Tibial nerve (tissue), 4 donors: Measurements from ENCODE around the gene OSER1. TPM values are rescaled to one million over a fixed set of nuclear protein-coding genes. Genes with fewer than 3 reads are reported as not detected.
A peak's percentile ranks its signal among the peaks of the same experiment; 100 is the strongest.
"Not testable (repeated sequence)": the region's sequence is repeated elsewhere in the genome, so short reads cannot be mapped to it uniquely, and the experiment has no call there.

ENCODE experiments used
- DNase-seq, 2 donors: peaks; one replicate each; pipeline ENCODE4 v3.0.0-alpha.2; 2019; ENCODE audit warnings: low spot score in 2 of 2
- H3K27ac ChIP-seq, 4 donors: fragments of 200-600 bp; sonication (generic) in 3 of 4; one replicate each; pipeline ENCODE4 v1.5.1; 2017 to 2019; ENCODE audit warnings: mild to moderate bottlenecking in 1 of 4
- H3K27me3 ChIP-seq, 2 donors: fragments of 200-600 bp; sonication (generic) in 1 of 2; one replicate each; pipeline versions ENCODE4 v1.5.1 to v1.6.0; 2017 to 2019
- H3K36me3 ChIP-seq, 3 donors: fragments of 200-600 bp; sonication (generic); one replicate each; pipeline ENCODE4 v1.5.1; 2018 to 2019
- H3K4me1 ChIP-seq, 4 donors: fragments of 200-600 bp; sonication (generic) in 3 of 4; one replicate each; pipeline ENCODE4 v1.5.1; 2017 to 2019
- H3K4me3 ChIP-seq, 4 donors: fragments of 200-600 bp; sonication (generic) in 3 of 4; one replicate each; pipeline ENCODE4 v1.5.1; 2017 to 2019; ENCODE audit warnings: mild to moderate bottlenecking in 1 of 4, moderate library complexity in 1 of 4
- H3K9me3 ChIP-seq, 4 donors: fragments of 200-600 bp; sonication (generic) in 3 of 4; one replicate each; pipeline ENCODE4 v1.5.1; 2017 to 2019
- CTCF ChIP-seq, 5 experiments: fragments of 200-600 bp in 3 of 5; fragments of 450-650 bp in 2 of 5; sonication (generic) in 3 of 5; IDR thresholded peaks; one replicate each; pipeline ENCODE4 v1.5.1; 2016 to 2019; ENCODE audit warnings: antibody characterized with exemption in 5 of 5, mild to moderate bottlenecking in 3 of 5, moderate library complexity in 2 of 5
- EP300 ChIP-seq, 2 donors: sonication (generic); formaldehyde crosslinking; IDR thresholded peaks; one replicate each; pipeline ENCODE4 v1.6.1; 2017; ENCODE audit warnings: antibody characterized with exemption in 2 of 2, mild to moderate bottlenecking in 1 of 2
- POLR2A ChIP-seq, 2 donors: fragments of 450-650 bp; IDR thresholded peaks; one replicate each; pipeline ENCODE4 v1.6.1; 2017; ENCODE audit warnings: antibody characterized with exemption in 2 of 2, mild to moderate bottlenecking in 2 of 2, moderate library complexity in 2 of 2
- WGBS, 2 donors: methylation state at CpG; one replicate each; pipeline ENCODE4 v1.1.5; 2018; 5-methylcytosine and 5-hydroxymethylcytosine counted together
- total RNA-seq, 4 donors: library from RNA; depleted of rRNA; stranded (reverse); fragments of >200 nt; gene quantifications; one replicate each; pipeline ENCODE4 v1.1.0, GENCODE V29; 2016

The OSER1 gene
- total RNA-seq, 4 donors from 2014 or later: 31.2 to 47.9 (median 35.3) TPM

- TF ChIP-seq EP300 (IDR thresholded peaks at IDR 0.05): no peak
- TF ChIP-seq POLR2A (IDR thresholded peaks at IDR 0.05): no peak
- TF ChIP-seq CTCF (IDR thresholded peaks at IDR 0.05): no peak
Measured at GRCh38 chr20:44195605-44196004, 15.0 kb downstream of the OSER1 start.

GRCh38 chr20:44193801-44194200 lies 16.8 kb downstream of the OSER1 start:
- Histone ChIP-seq H3K4me3 (no peak overlapping the region), H3K27me3 (no peaks in the 10 kb centered on the region), H3K27ac (no peak overlapping the region), H3K4me1 (no peaks in the 10 kb centered on the region), H3K9me3 (no peaks in the 10 kb centered on the region), H3K36me3 (peaks cover 8 to 40% (median 9%) of the 10 kb centered on the region in 3 donors)
- WGBS, 2 donors: 72 to 85% methylated on average over 2 of the region's 2 CpGs
- DNase-seq: no peak
- no peak for TF ChIP-seq CTCF (IDR thresholded peaks at IDR 0.05)
- no peak for TF ChIP-seq EP300 (IDR thresholded peaks at IDR 0.05)
- no peak for TF ChIP-seq POLR2A (IDR thresholded peaks at IDR 0.05)

More at GRCh38 chr20:44195605-44196004, 15.0 kb downstream of the OSER1 start:
- no peaks in the 10 kb centered on the region for H3K9me3 ChIP-seq
- no peaks in the 10 kb centered on the region for H3K27me3 ChIP-seq
- H3K4me3 ChIP-seq: no peak overlapping the region
- no peak for DNase-seq
- peaks cover 8 to 58% (median 9%) of the 10 kb centered on the region in 3 donors for H3K36me3 ChIP-seq
- H3K4me1 ChIP-seq: peaks cover 0 to 12% (median 0%) of the 10 kb centered on the region in 4 donors
- H3K27ac ChIP-seq: no peak overlapping the region
- WGBS, 2 donors: 91 to 92% methylated on average over 1 of the region's 1 CpG

- H3K9me3 ChIP-seq, H3K4me3 ChIP-seq, H3K27ac ChIP-seq, DNase-seq: not testable (repeated sequence)
- WGBS, 2 donors: 93 to 95% methylated on average over 5 of the region's 5 CpGs
- H3K27me3 ChIP-seq: peaks cover 0 to 13% of the 10 kb centered on the region in 2 donors
- H3K4me1 ChIP-seq: peaks cover 0 to 17% (median 9%) of the 10 kb centered on the region in 4 donors
- H3K36me3 ChIP-seq: peaks cover 0 to 18% (median 1%) of the 10 kb centered on the region in 3 donors
Measured at GRCh38 chr20:44191640-44192039, 18.9 kb downstream of the OSER1 start.

- peak; percentile 60 to 75 (median 71) for TF ChIP-seq CTCF (IDR thresholded peaks at IDR 0.05)
- WGBS, 2 donors: 27 to 30% methylated on average over 15 of the region's 15 CpGs
Measured at GRCh38 chr20:44190197-44190852, 20.2 kb downstream of the OSER1 start.

GRCh38 chr20:44188752-44189151 lies 21.8 kb downstream of the OSER1 start:
- WGBS, 2 donors: 73 to 75% methylated on average over 6 of the region's 6 CpGs
- Histone ChIP-seq H3K4me1 (peaks cover 0 to 19% (median 10%) of the 10 kb centered on the region in 4 donors), H3K27ac (no peak overlapping the region), H3K27me3 (peaks cover 0 to 21% of the 10 kb centered on the region in 2 donors), H3K36me3 (no peaks in the 10 kb centered on the region), H3K9me3 (no peaks in the 10 kb centered on the region), H3K4me3 (no peak overlapping the region)
- DNase-seq: no peak
- TF ChIP-seq EP300 (IDR thresholded peaks at IDR 0.05) (no peak), POLR2A (IDR thresholded peaks at IDR 0.05) (no peak), CTCF (IDR thresholded peaks at IDR 0.05) (no peak)

More at GRCh38 chr20:44190197-44190852, 20.2 kb downstream of the OSER1 start:
- H3K4me1 ChIP-seq: peaks cover 0 to 19% (median 10%) of the 10 kb centered on the region in 4 donors
- not testable (repeated sequence) for H3K4me3 ChIP-seq, H3K27ac ChIP-seq, H3K36me3 ChIP-seq, H3K9me3 ChIP-seq
- peak in 1 of 2 donors; percentile 73 for DNase-seq
- peaks cover 0 to 21% of the 10 kb centered on the region in 2 donors for H3K27me3 ChIP-seq
